ENCODE data around the gene ATG16L2.

Gene ATG16L2

GRCh38 chr11:72821920-72822799 is 7.9 kb downstream of the ATG16L2 start:
- in situ Hi-C loops (cut with MboI; ENCODE audit: low sequenced_read_pairs), result no loop called here

GRCh38 chr11:72823105-72823804 is 9.0 kb downstream of the ATG16L2 start:
- in situ Hi-C loops (cut with MboI; ENCODE audit: low sequenced_read_pairs), result no loop called here

- in situ Hi-C loops (cut with MboI; ENCODE audit: low sequenced_read_pairs), result no loop called here
Measured at GRCh38 chr11:72824020-72824419, 9.8 kb downstream of the ATG16L2 start.

- in situ Hi-C loops (cut with MboI; ENCODE audit: low sequenced_read_pairs), result loop anchor here (25.0 kb wide), 1 partner anchor 362 kb away; no protein-coding TSS in a partner anchor
Measured at GRCh38 chr11:72824811-72825505, 10.7 kb downstream of the ATG16L2 start.

GRCh38 chr11:72825661-72826060 is 11.4 kb downstream of the ATG16L2 start:
- in situ Hi-C loops (cut with MboI; ENCODE audit: low sequenced_read_pairs), result loop anchor here (25.0 kb wide), 1 partner anchor 362 kb away; no protein-coding TSS in a partner anchor

- in situ Hi-C loops (cut with MboI; ENCODE audit: low sequenced_read_pairs), result loop anchor here (25.0 kb wide), 1 partner anchor 361 kb away; no protein-coding TSS in a partner anchor
Measured at GRCh38 chr11:72826191-72826941, 12.2 kb downstream of the ATG16L2 start.

- in situ Hi-C loops (cut with MboI; ENCODE audit: low sequenced_read_pairs), result loop anchor here (25.0 kb wide), 1 partner anchor 360 kb away; no protein-coding TSS in a partner anchor
Measured at GRCh38 chr11:72826942-72827480, 12.8 kb downstream of the ATG16L2 start.

GRCh38 chr11:72827656-72828055 is 13.4 kb downstream of the ATG16L2 start:
- in situ Hi-C loops (cut with MboI; ENCODE audit: low sequenced_read_pairs), result loop anchor here (25.0 kb wide), 1 partner anchor 360 kb away; no protein-coding TSS in a partner anchor

- in situ Hi-C loops (cut with MboI; ENCODE audit: low sequenced_read_pairs), result loop anchor here (25.0 kb wide), 1 partner anchor 359 kb away; no protein-coding TSS in a partner anchor
Measured at GRCh38 chr11:72828081-72828567, 13.9 kb downstream of the ATG16L2 start.

GRCh38 chr11:72828692-72829101 is 14.5 kb downstream of the ATG16L2 start:
- in situ Hi-C loops (cut with MboI; ENCODE audit: low sequenced_read_pairs), result loop anchor here (25.0 kb wide), 1 partner anchor 359 kb away; no protein-coding TSS in a partner anchor

- in situ Hi-C loops (cut with MboI; ENCODE audit: low sequenced_read_pairs), result loop anchor here (25.0 kb wide), 1 partner anchor 358 kb away; no protein-coding TSS in a partner anchor
Measured at GRCh38 chr11:72829178-72829577, 15.0 kb downstream of the ATG16L2 start.

GRCh38 chr11:72829884-72830533 is 15.8 kb downstream of the ATG16L2 start:
- in situ Hi-C loops (cut with MboI; ENCODE audit: low sequenced_read_pairs), result loop anchor here (25.0 kb wide), 1 partner anchor 357 kb away; no protein-coding TSS in a partner anchor

- in situ Hi-C loops (cut with MboI; ENCODE audit: low sequenced_read_pairs), result loop anchor here (25.0 kb wide), 1 partner anchor 356 kb away; no protein-coding TSS in a partner anchor
Measured at GRCh38 chr11:72831521-72832300, 17.5 kb downstream of the ATG16L2 start.

- in situ Hi-C loops (cut with MboI; ENCODE audit: low sequenced_read_pairs), result loop anchor here (25.0 kb wide), 1 partner anchor 355 kb away; no protein-coding TSS in a partner anchor
Measured at GRCh38 chr11:72832301-72833082, 18.3 kb downstream of the ATG16L2 start.

GRCh38 chr11:72833083-72833733 is 19.0 kb downstream of the ATG16L2 start:
- in situ Hi-C loops (cut with MboI; ENCODE audit: low sequenced_read_pairs), result loop anchor here (25.0 kb wide), 1 partner anchor 354 kb away; no protein-coding TSS in a partner anchor

GRCh38 chr11:72833811-72834493 is 19.7 kb downstream of the ATG16L2 start:
- in situ Hi-C loops (cut with MboI; ENCODE audit: low sequenced_read_pairs), result loop anchor here (25.0 kb wide), 1 partner anchor 353 kb away; no protein-coding TSS in a partner anchor

All from hTERT RPE-1 (cell line).